Measurements from ENCODE around the gene ZBTB17. TPM values are rescaled to one million over a fixed set of nuclear protein-coding genes. Genes with fewer than 3 reads are reported as not detected.

The ZBTB17 gene
- total and polyA plus RNA-seq, 9 of the 15 experiments (the other 6 are each of a cell fraction or from before 2014, with no cell fraction given) = 1.1 to 53.4 (median 29.6) TPM

- TF ChIP-seq E2F8 (IDR thresholded peaks at IDR 0.05; ENCODE audit: low read depth, partially characterized antibody) = no peak
- TF ChIP-seq NUFIP1 (IDR thresholded peaks at IDR 0.05; ENCODE audit: partially characterized antibody) = no peak
- TF ChIP-seq ZSCAN29 (IDR thresholded peaks at IDR 0.05) = no peak
- 0 out of 2 replicates have a peak, but pooled peaks have one; percentile 16 for TF ChIP-seq STAG1 (CRISPR knock-in tag; IDR thresholded peaks at IDR 0.05; ENCODE audit: borderline replicate concordance)
- TF ChIP-seq VEZF1 (CRISPR knock-in tag; IDR thresholded peaks at IDR 0.05) = peak; percentile 74; the same call in 1 of the 2 replicates
- TF ChIP-seq DACH1 (IDR thresholded peaks at IDR 0.05; ENCODE audit: partially characterized antibody) = no peak
- TF ChIP-seq SNIP1 (IDR thresholded peaks at IDR 0.05; ENCODE audit: low read depth) = no peak
- no peak for TF ChIP-seq ETS1 (conservative IDR thresholded peaks at IDR 0.05; ENCODE audit: control insufficient read depth, low read depth, low read length)
- TF ChIP-seq ZNF398 (CRISPR knock-in tag; IDR thresholded peaks at IDR 0.05) = no peak
- TF ChIP-seq PKNOX1 (IDR thresholded peaks at IDR 0.05) = 0 out of 2 replicates have a peak, but pooled peaks have one; percentile 5
- no peak for TF ChIP-seq TOE1 (IDR thresholded peaks at IDR 0.05; ENCODE audit: borderline replicate concordance)
- TF ChIP-seq TOE1 (CRISPR knock-in tag; IDR thresholded peaks at IDR 0.05; ENCODE audit: borderline replicate concordance, low read depth) = 0 out of 2 replicates have a peak, but pooled peaks have one; percentile 33
- TF ChIP-seq DNMT1 (IDR thresholded peaks at IDR 0.05) = no peak
- no peak for TF ChIP-seq SMARCA4 (IDR thresholded peaks at IDR 0.05)
- TF ChIP-seq ZNF224 (CRISPR knock-in tag; IDR thresholded peaks at IDR 0.05) = no peak
- TF ChIP-seq NEUROD1 (IDR thresholded peaks at IDR 0.05; ENCODE audit: borderline replicate concordance, low read depth, low read length, partially characterized antibody) = peak; percentile 30
- no peak for TF ChIP-seq BRCA1 (IDR thresholded peaks at IDR 0.05)
- TF ChIP-seq BRCA1 (CRISPR knock-in tag; IDR thresholded peaks at IDR 0.05) = 0 out of 2 replicates have a peak, but pooled peaks have one; percentile 86
- no peak for TF ChIP-seq LCOR (CRISPR knock-in tag; IDR thresholded peaks at IDR 0.05)
- TF ChIP-seq HDAC8 (tag; IDR thresholded peaks at IDR 0.05) = peak; percentile 18; the same call in 1 of the 2 replicates
Measured at GRCh38 chr1:15950763-15951295, 25.1 kb downstream of the ZBTB17 start (continued).

Measured in K562 (cell line).